Fibroblast of mammary gland (primary cell): Measurements from ENCODE around the gene GTPBP3.
A peak's percentile ranks its signal among the peaks of the same experiment; 100 is the strongest.

ENCODE experiments used
- DNase-seq: peaks from one replicate; pipeline ENCODE4 v3.0.0-alpha.2; 2010; ENCODE audit warnings: low read depth
- H3K4me3 ChIP-seq: 2 replicates; pipeline ENCODE4 v1.5.1; 2011; ENCODE audit warnings: low read depth, mild to moderate bottlenecking, low read length, moderate library complexity; ENCODE audit not compliant: control insufficient read depth
- CTCF ChIP-seq: conservative IDR thresholded peaks from 2 replicates; pipeline ENCODE4 v1.5.1; 2011; ENCODE audit warnings: low read depth, low read length, inconsistent platforms; ENCODE audit not compliant: control insufficient read depth, insufficient read depth

The GTPBP3 gene

GRCh38 chr19:17339088-17339741 lies 1.9 kb downstream of the GTPBP3 start:
- DNase-seq, result no peak

GRCh38 chr19:17340302-17340870 lies 3.0 kb downstream of the GTPBP3 start:
- no peak for TF ChIP-seq CTCF
- no peak for DNase-seq
- no peak overlapping the region for H3K4me3 ChIP-seq

More at GRCh38 chr19:17339088-17339741, 1.9 kb downstream of the GTPBP3 start:
- H3K4me3 ChIP-seq, result no peak overlapping the region
- TF ChIP-seq CTCF, result no peak

- H3K4me3 ChIP-seq, result no peak overlapping the region
- no peak for DNase-seq
- no peak for TF ChIP-seq CTCF
Observed at GRCh38 chr19:17340871-17341357, 3.6 kb downstream of the GTPBP3 start.

GRCh38 chr19:17341386-17341785 lies 4.0 kb downstream of the GTPBP3 start:
- no peak for TF ChIP-seq CTCF
- no peak for DNase-seq
- no peak overlapping the region for H3K4me3 ChIP-seq

- no peak overlapping the region for H3K4me3 ChIP-seq
- TF ChIP-seq CTCF, result no peak
- no peak for DNase-seq
Observed at GRCh38 chr19:17341845-17342244, 4.5 kb downstream of the GTPBP3 start.

- peak; percentile 54 for DNase-seq
- peak; percentile 76 for TF ChIP-seq CTCF
- H3K4me3 ChIP-seq, result no peak overlapping the region
Observed at GRCh38 chr19:17346109-17346671, 8.8 kb downstream of the GTPBP3 start.
